HUES64 (cell line): ENCODE data around the gene WNT10A.

Source experiments
- H3K27ac ChIP-seq: 2 replicates; pipeline ENCODE4 v1.7.0; 2013; ENCODE audit warnings: low read depth, low read length, inconsistent platforms
- H3K27me3 ChIP-seq: 2 replicates; pipeline ENCODE4 v1.6.1; 2013; ENCODE audit warnings: mild to moderate bottlenecking, low read length; ENCODE audit not compliant: insufficient read depth
- H3K36me3 ChIP-seq: 2 replicates; pipeline ENCODE4 v1.6.1; 2013; ENCODE audit warnings: mild to moderate bottlenecking, low read length; ENCODE audit not compliant: insufficient read depth
- H3K4me1 ChIP-seq: 2 replicates; pipeline ENCODE4 v1.6.1; 2013; ENCODE audit warnings: mild to moderate bottlenecking, low read length, moderate library complexity; ENCODE audit not compliant: insufficient read depth
- H3K4me3 ChIP-seq: 2 replicates; pipeline ENCODE4 v1.5.1; 2013; ENCODE audit warnings: mild to moderate bottlenecking, low read length, moderate library complexity
- H3K9ac ChIP-seq: 2 replicates; pipeline ENCODE4 v1.6.1; 2013; ENCODE audit warnings: mild to moderate bottlenecking, low read depth, low read length
- H3K9me3 ChIP-seq: 2 replicates; pipeline ENCODE4 v1.6.1; 2013; ENCODE audit warnings: low read depth, low read length; ENCODE audit not compliant: insufficient read depth
- WGBS: fragments of 150-250, 120-280 bp; methylation state at CpG from one replicate; pipeline ENCODE4 v1.1.7; 2013; ENCODE audit warnings: missing lambda C conversion rate; 5-methylcytosine and 5-hydroxymethylcytosine counted together

The WNT10A gene

DNA sequence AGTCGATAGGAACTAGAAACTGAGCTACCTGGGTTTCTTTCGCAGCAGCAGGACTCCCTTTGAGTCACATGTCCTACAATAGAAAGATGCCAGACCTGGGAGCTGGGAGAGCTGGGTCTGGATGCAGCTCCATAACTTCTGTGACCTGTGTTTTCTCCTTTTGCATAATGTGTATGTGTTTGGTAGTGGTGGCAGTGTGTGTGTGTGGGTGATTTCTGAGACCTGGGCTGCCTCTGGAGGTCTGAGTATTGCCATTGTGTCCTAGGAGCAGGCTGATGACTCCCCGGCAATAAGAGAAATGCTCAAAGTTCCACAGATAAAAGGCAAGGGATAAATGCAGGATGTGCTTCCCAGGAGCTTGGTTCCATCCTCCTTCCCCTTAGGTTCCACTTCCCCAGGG, 6.4 kb downstream of the WNT10A start:
- Histone ChIP-seq H3K27ac (no peak overlapping the region), H3K27me3 (peaks cover 100% of the 10 kb centered on the region), H3K9ac (no peak overlapping the region), H3K4me3 (no peak overlapping the region), H3K36me3 (no peaks in the 10 kb centered on the region), H3K9me3 (no peaks in the 10 kb centered on the region), H3K4me1 (no peaks in the 10 kb centered on the region)
- 82% methylated on average over 3 of the region's 3 CpGs for WGBS

GRCh38 chr2:218888341-218888740, 7.7 kb downstream of the WNT10A start:
- no peaks in the 10 kb centered on the region for H3K4me1 ChIP-seq
- H3K9ac ChIP-seq: no peak overlapping the region
- H3K27ac ChIP-seq: no peak overlapping the region
- peaks cover 100% of the 10 kb centered on the region for H3K27me3 ChIP-seq
- no peak overlapping the region for H3K4me3 ChIP-seq
- 71% methylated on average over 5 of the region's 5 CpGs for WGBS
- no peaks in the 10 kb centered on the region for H3K9me3 ChIP-seq
- H3K36me3 ChIP-seq: no peaks in the 10 kb centered on the region

DNA sequence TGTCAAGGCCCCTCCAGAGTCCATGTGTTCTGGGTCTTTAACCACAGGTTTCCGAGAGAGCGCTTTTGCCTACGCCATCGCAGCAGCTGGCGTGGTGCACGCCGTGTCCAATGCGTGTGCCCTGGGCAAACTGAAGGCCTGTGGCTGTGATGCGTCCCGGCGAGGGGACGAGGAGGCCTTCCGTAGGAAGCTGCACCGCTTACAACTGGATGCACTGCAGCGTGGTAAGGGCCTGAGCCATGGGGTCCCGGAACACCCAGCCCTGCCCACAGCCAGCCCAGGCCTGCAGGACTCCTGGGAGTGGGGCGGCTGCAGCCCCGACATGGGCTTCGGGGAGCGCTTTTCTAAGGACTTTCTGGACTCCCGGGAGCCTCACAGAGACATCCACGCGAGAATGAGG, 9.3 kb downstream of the WNT10A start:
- Histone ChIP-seq H3K36me3 (no peaks in the 10 kb centered on the region), H3K9ac (no peak overlapping the region), H3K27me3 (peaks cover 100% of the 10 kb centered on the region), H3K4me1 (peaks cover 4% of the 10 kb centered on the region; the same call in 1 of the 2 replicates), H3K9me3 (no peaks in the 10 kb centered on the region; the same call in 1 of the 2 replicates), H3K27ac (no peak overlapping the region), H3K4me3 (no peak overlapping the region)
- 93% methylated on average over 23 of the region's 23 CpGs for WGBS

GRCh38 chr2:218890369-218890768, 9.7 kb downstream of the WNT10A start:
- H3K9ac ChIP-seq: no peak overlapping the region
- no peak overlapping the region for H3K4me3 ChIP-seq
- H3K27ac ChIP-seq: no peak overlapping the region
- peaks cover 8% of the 10 kb centered on the region for H3K4me1 ChIP-seq
- H3K36me3 ChIP-seq: no peaks in the 10 kb centered on the region
- H3K27me3 ChIP-seq: peaks cover 100% of the 10 kb centered on the region
- no peaks in the 10 kb centered on the region; the same call in 1 of the 2 replicates for H3K9me3 ChIP-seq
- 79% methylated on average over 3 of the region's 3 CpGs for WGBS

DNA sequence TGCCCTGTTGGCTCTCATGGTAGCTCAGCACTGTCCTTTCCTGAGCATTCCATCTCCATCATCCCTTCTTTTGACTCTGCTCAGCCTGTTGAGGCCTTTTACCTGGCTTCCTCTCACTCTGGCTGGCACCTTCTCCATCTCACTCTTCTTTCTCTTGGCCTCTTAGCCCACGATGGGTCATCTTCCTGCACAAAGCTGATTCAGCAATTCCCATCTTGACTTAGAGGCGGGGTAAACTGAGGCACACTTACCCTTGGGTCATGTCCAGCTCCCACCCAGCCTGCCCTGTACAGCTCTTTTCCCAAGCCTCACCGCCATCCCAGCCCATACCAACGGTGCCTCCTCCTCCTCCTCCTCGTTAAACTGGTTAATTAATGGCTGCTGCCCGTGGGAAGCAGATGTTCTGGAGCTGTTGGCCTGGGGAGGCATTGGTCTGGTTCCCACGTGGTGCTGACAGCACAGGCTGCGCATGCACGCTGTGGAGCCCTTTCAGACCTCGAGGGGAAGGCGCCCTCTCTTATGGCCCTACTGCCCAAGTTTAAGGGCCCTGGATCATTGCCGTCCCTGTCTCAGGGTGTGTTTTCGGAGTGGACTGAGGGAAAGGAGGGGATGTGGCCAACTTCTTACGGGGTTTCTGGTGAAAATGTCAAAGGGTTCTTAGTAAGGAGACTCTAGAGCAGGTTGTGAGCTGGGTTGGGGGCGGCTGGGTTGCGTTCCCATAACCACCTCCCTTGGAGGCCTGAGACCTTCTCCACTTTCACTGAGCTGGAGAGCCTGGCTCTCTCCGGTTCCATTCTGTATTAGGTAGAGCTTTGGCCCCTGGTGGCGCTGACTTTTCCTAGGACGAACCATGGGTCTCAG, 10.9 kb downstream of the WNT10A start:
- Histone ChIP-seq H3K27me3 (peaks cover 100% of the 10 kb centered on the region), H3K27ac (no peak overlapping the region), H3K4me3 (no peak overlapping the region), H3K9ac (no peak overlapping the region), H3K36me3 (no peaks in the 10 kb centered on the region), H3K4me1 (peaks cover 18% of the 10 kb centered on the region), H3K9me3 (no peaks in the 10 kb centered on the region; the same call in 1 of the 2 replicates)
- WGBS: 72% methylated on average over 19 of the region's 19 CpGs

DNA sequence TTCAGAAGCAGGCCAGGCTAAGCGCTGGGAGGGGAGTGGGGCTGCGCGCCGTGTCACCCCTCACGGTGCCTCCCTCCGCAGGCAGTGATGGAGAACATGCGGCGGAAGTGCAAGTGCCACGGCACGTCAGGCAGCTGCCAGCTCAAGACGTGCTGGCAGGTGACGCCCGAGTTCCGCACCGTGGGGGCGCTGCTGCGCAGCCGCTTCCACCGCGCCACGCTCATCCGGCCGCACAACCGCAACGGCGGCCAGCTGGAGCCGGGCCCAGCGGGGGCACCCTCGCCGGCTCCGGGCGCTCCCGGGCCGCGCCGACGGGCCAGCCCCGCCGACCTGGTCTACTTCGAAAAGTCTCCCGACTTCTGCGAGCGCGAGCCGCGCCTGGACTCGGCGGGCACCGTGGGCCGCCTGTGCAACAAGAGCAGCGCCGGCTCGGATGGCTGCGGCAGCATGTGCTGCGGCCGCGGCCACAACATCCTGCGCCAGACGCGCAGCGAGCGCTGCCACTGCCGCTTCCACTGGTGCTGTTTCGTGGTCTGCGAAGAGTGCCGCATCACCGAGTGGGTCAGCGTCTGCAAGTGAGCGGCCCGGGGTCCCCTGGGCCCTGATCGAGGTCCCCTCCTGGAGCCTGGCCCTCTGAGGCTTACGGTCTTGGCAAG, 12.2 kb downstream of the WNT10A start:
- 3% methylated on average over 72 of the region's 72 CpGs for WGBS
- Histone ChIP-seq H3K27ac (no peak overlapping the region), H3K27me3 (peaks cover 100% of the 10 kb centered on the region)

DNA sequence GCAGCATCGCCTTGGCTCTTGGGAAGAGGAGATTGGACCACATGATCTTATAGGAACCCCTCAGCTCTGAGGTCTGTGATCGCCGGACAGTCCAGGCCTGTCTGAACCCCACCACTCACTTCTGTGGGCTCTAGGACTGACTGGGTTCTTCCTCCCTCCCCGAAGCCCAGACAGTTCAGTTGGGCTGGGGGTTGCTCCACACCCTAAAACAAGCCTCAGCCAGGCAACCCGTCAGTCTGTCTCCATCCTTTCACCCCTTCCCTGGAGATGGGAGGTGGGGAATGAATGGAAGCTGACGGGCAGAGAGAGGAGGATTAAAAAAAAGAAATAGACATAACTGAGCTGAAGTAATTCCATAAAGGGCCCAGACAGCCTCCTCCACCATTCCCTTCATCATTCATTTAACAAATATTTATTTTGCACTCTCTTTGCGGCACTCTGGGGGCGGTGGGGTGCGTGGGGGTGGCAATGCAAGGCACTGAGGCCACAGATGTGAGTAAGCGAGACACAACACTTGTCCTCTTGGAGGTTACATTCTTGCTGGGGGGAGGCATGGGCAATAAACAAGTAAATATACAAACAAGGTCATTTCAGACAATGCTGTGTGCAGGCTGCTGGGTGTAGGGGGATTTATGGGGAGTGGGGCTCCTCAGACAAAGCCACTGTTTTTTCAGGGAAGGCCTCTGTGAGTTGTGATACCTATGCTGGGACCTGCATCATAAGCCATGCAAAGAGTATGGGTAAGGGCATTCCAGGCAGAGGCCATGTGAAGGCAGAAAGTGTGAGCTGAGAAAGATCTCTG, 12.9 kb downstream of the WNT10A start:
- H3K27me3 ChIP-seq: peaks cover 100% of the 10 kb centered on the region
- H3K27ac ChIP-seq: no peak overlapping the region
- H3K36me3 ChIP-seq: no peaks in the 10 kb centered on the region
- peaks cover 22% of the 10 kb centered on the region for H3K4me1 ChIP-seq
- H3K9me3 ChIP-seq: no peaks in the 10 kb centered on the region; the same call in 1 of the 2 replicates
- WGBS: 57% methylated on average over 8 of the region's 10 CpGs
- peak overlapping the region; percentile 40 for H3K4me3 ChIP-seq
- no peak overlapping the region for H3K9ac ChIP-seq

More for the DNA sequence above, 12.2 kb downstream of the WNT10A start:
- peaks cover 22% of the 10 kb centered on the region for H3K4me1 ChIP-seq
- no peak overlapping the region for H3K9ac ChIP-seq
- H3K4me3 ChIP-seq: peak overlapping the region; percentile 40
- no peaks in the 10 kb centered on the region; the same call in 1 of the 2 replicates for H3K9me3 ChIP-seq
- no peaks in the 10 kb centered on the region for H3K36me3 ChIP-seq

- 58% methylated on average over 11 of the region's 12 CpGs for WGBS
- Histone ChIP-seq H3K27ac (no peak overlapping the region), H3K36me3 (no peaks in the 10 kb centered on the region), H3K27me3 (peaks cover 100% of the 10 kb centered on the region), H3K9me3 (no peaks in the 10 kb centered on the region; the same call in 1 of the 2 replicates), H3K9ac (no peak overlapping the region), H3K4me1 (peaks cover 22% of the 10 kb centered on the region), H3K4me3 (no peak overlapping the region)
Observed at GRCh38 chr2:218894151-218894879, 13.7 kb downstream of the WNT10A start.

GRCh38 chr2:218894880-218895157, 14.2 kb downstream of the WNT10A start:
- 62% methylated on average over 4 of the region's 4 CpGs for WGBS
- no peaks in the 10 kb centered on the region for H3K36me3 ChIP-seq
- no peak overlapping the region for H3K4me3 ChIP-seq
- no peaks in the 10 kb centered on the region; the same call in 1 of the 2 replicates for H3K9me3 ChIP-seq
- H3K27me3 ChIP-seq: peaks cover 100% of the 10 kb centered on the region
- H3K4me1 ChIP-seq: peaks cover 22% of the 10 kb centered on the region
- H3K27ac ChIP-seq: no peak overlapping the region
- H3K9ac ChIP-seq: no peak overlapping the region

- WGBS: 20% methylated on average over 1 of the region's 3 CpGs
- Histone ChIP-seq H3K4me1 (peaks cover 22% of the 10 kb centered on the region), H3K36me3 (no peaks in the 10 kb centered on the region), H3K27me3 (peaks cover 98% of the 10 kb centered on the region), H3K27ac (no peak overlapping the region), H3K9me3 (no peaks in the 10 kb centered on the region; the same call in 1 of the 2 replicates), H3K9ac (no peak overlapping the region), H3K4me3 (no peak overlapping the region)
Observed at GRCh38 chr2:218895326-218895725, 14.7 kb downstream of the WNT10A start.
